HG03378 (cell line): ENCODE measurements around the gene WNT6.

Experiments
- ATAC-seq: cut with Tn5 transposase; IDR thresholded peaks from one replicate; pipeline ENCODE4 v1.9.1; 2021; ENCODE audit warnings: mild to moderate bottlenecking, moderate library complexity; ENCODE audit not compliant: unreplicated experiment

Gene WNT6

GRCh38 chr2:218920504-218920903, 60.9 kb downstream of the WNT6 start:
- no peak for ATAC-seq
